ENCODE measurements around the gene RGS9. TPM values are rescaled to one million over a fixed set of nuclear protein-coding genes. Genes with fewer than 3 reads are reported as not detected.
A peak's percentile ranks its signal among the peaks of the same experiment; 100 is the strongest.

Gene RGS9
- total RNA-seq (2016; rRNA removed; fragmentation: Illumina TruSeq; extraction: Trizol) (0.44 and 0.66 TPM in 2 replicates), polyA plus RNA-seq (2011; rRNA removed) (0.43 and 0.74 TPM in 2 replicates), polyA minus RNA-seq (2011; rRNA and poly(A)+ RNA removed; ENCODE audit: low replicate concordance) (0.20 and 0.23 TPM in 2 replicates), Bru-seq, nascent RNA (percentile 2 among the genes with signal in this experiment), BruChase-seq, experiment 1, labeled RNA remaining after a 6-hour chase (percentile 5 among the genes with signal in this experiment), BruChase-seq, experiment 2, labeled RNA remaining after a 2-hour chase (percentile 5 among the genes with signal in this experiment)
- 0.62 and 2.1 TPM in 2 replicates for total RNA-seq (2016; cell fraction: cytosol; rRNA removed; fragmentation: Illumina TruSeq; extraction: Trizol; ENCODE audit: low read depth)
- 0.13 and 0.37 TPM in 2 replicates for total RNA-seq (2016; cell fraction: insoluble cytoplasmic fraction; rRNA removed; fragmentation: Illumina TruSeq; extraction: Trizol)
- 1.5 and 2.3 TPM in 2 replicates for total RNA-seq (2016; cell fraction: membrane; rRNA removed; fragmentation: Illumina TruSeq; extraction: Trizol)
- total RNA-seq (2016; cell fraction: nucleus; rRNA removed; fragmentation: Illumina TruSeq; extraction: Trizol), result not detected in 2 replicates
- 0.22 and 0.24 TPM in 2 replicates for polyA plus RNA-seq (2011; cell fraction: cytosol; rRNA removed)
- 0.06 and 0.10 TPM in 2 replicates for polyA plus RNA-seq (2011; cell fraction: nucleus; rRNA removed)
- 0.47 and 0.65 TPM in 2 replicates for polyA plus RNA-seq (2012)
- 1.7 and 2.2 TPM in 2 replicates for polyA plus RNA-seq (2016; cell fraction: cytosol; fragmentation: Illumina TruSeq; extraction: Trizol; ENCODE audit: low read depth)
- polyA plus RNA-seq (2016; cell fraction: insoluble cytoplasmic fraction; fragmentation: Illumina TruSeq; extraction: Trizol; ENCODE audit: low read depth), result 0.62 and 0.74 TPM in 2 replicates
- 1.2 and 1.8 TPM in 2 replicates for polyA plus RNA-seq (2016; cell fraction: membrane; fragmentation: Illumina TruSeq; extraction: Trizol; ENCODE audit: low read depth)
- polyA plus RNA-seq (2016; cell fraction: nucleus; fragmentation: Illumina TruSeq; extraction: Trizol; ENCODE audit: insufficient read depth, low read depth), result 0.29 and 0.72 TPM in 2 replicates
- not detected in 2 replicates for polyA minus RNA-seq (2011; cell fraction: cytosol; rRNA and poly(A)+ RNA removed)
- 0.13 TPM in 1 of 2 replicates, not detected in the other for polyA minus RNA-seq (2011; cell fraction: nucleus; rRNA and poly(A)+ RNA removed)
- long read RNA-seq, experiment 1, result 0 reads
- long read RNA-seq, experiment 2, result 0 reads

- Histone ChIP-seq H3K4me3 (replicated peaks in 1 of 3; ENCODE audit: insufficient read depth in 1 of 3, low read depth in 2 of 3, low read length in 3 of 3) (peak within 1 kb of the TSS in 1 of 3 experiments; percentile 59; a peak in 1 of 6 replicates), H3K9me3 (ENCODE audit: low read length) (no peaks in the 10 kb centered on the region), H3K4me1 (ENCODE audit: insufficient read depth, low read length) (peaks cover 23% of the 10 kb centered on the region), H2AFZ (ENCODE audit: low read length) (no peak within 1 kb of the TSS), H3K4me2 (ENCODE audit: low read depth, low read length) (peak within 1 kb of the TSS; percentile 71), H3K79me2 (ENCODE audit: insufficient read depth, low read length) (no peaks in the 10 kb centered on the region), H4K20me1 (ENCODE audit: insufficient read depth, low read length) (no peaks in the 10 kb centered on the region), H3K36me3 (replicated peaks in 1 of 2; ENCODE audit: control insufficient read depth in 1 of 2, insufficient read depth in 2 of 2, low read length in 2 of 2) (no peaks in the 10 kb centered on the region), H3K9ac (ENCODE audit: insufficient read depth, low read depth, low read length) (no peak within 1 kb of the TSS), H3K27me3 (ENCODE audit: control insufficient read depth in 1 of 2, insufficient read depth in 2 of 2, low read length in 2 of 2) (peaks cover 0 to 41% of the 10 kb centered on the region in 2 experiments; a peak in 3 of 5 replicates), H3K27ac (ENCODE audit: extremely low read length, insufficient read depth, low read length) (no peak within 1 kb of the TSS)
- no TSS peak for BruUV-seq (replicated peaks)
- POLR2A ChIA-PET, result interaction anchor here (1.0 kb wide), 1 partner anchor 162 kb away, joined by 3 read pairs; no protein-coding TSS in a partner anchor
- ATAC-seq (peak; percentile 97), FAIRE-seq (peak; percentile 21), DNase-seq (ENCODE audit: low spot score) (peak; percentile 52)
- intact Hi-C loops (cut with micrococcal nuclease; ENCODE audit: unreplicated experiment) (no loop called here), in situ Hi-C loops (cut with HindIII; ENCODE audit: extremely low pct_ligation_motif_present, low pct_unique_long_range_greater_than_20kb) (no loop called here)
- 9% methylated on average over 34 of the region's 56 CpGs for WGBS (ENCODE audit: low lambda C conversion rate)
- CTCF ChIA-PET (ENCODE audit: low intra/inter-chr PET ratio, low total read pairs), result no interaction called here
- TF ChIP-seq, protein P1, sequence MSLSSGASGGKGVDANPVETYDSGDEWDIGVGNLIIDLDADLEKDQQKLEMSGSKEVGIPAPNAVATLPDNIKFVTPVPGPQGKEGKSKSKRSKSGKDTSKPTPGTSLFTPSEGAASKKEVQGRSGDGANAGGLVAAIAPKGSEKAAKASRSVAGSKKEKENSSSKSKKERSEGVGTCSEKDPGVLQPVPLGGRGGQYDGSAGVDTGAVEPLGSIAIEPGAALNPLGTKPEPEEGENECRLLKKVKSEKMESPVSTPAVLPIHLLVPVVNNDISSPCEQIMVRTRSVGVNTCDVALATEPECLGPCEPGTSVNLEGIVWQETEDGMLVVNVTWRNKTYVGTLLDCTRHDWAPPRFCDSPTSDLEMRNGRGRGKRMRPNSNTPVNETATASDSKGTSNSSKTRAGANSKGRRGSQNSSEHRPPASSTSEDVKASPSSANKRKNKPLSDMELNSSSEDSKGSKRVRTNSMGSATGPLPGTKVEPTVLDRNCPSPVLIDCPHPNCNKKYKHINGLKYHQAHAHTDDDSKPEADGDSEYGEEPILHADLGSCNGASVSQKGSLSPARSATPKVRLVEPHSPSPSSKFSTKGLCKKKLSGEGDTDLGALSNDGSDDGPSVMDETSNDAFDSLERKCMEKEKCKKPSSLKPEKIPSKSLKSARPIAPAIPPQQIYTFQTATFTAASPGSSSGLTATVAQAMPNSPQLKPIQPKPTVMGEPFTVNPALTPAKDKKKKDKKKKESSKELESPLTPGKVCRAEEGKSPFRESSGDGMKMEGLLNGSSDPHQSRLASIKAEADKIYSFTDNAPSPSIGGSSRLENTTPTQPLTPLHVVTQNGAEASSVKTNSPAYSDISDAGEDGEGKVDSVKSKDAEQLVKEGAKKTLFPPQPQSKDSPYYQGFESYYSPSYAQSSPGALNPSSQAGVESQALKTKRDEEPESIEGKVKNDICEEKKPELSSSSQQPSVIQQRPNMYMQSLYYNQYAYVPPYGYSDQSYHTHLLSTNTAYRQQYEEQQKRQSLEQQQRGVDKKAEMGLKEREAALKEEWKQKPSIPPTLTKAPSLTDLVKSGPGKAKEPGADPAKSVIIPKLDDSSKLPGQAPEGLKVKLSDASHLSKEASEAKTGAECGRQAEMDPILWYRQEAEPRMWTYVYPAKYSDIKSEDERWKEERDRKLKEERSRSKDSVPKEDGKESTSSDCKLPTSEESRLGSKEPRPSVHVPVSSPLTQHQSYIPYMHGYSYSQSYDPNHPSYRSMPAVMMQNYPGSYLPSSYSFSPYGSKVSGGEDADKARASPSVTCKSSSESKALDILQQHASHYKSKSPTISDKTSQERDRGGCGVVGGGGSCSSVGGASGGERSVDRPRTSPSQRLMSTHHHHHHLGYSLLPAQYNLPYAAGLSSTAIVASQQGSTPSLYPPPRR (CRISPR knock-in tag; IDR thresholded peaks at IDR 0.05; ENCODE audit: borderline replicate concordance), result no peak
- no peak for TF ChIP-seq JARID2 (CRISPR knock-in tag; IDR thresholded peaks at IDR 0.05; ENCODE audit: insufficient replicate concordance)
- TF ChIP-seq ZMAT3 (CRISPR knock-in tag; conservative IDR thresholded peaks at IDR 0.05), result no peak
- TF ChIP-seq BCL6 (CRISPR knock-in tag; IDR thresholded peaks at IDR 0.05), result 0 out of 2 replicates have a peak, but pooled peaks have one; percentile 17
- no peak; the same call in 1 of the 2 replicates for TF ChIP-seq ZNF280D (CRISPR knock-in tag; IDR thresholded peaks at IDR 0.05)
- peak; percentile 64 for TF ChIP-seq RXRA (CRISPR knock-in tag; IDR thresholded peaks at IDR 0.05)
- no peak for TF ChIP-seq ZNF562 (CRISPR knock-in tag; IDR thresholded peaks at IDR 0.05; ENCODE audit: borderline replicate concordance)
- peak; percentile 86 for TF ChIP-seq RAD21 (CRISPR knock-in tag; IDR thresholded peaks at IDR 0.05)
- peak; percentile 62; the same call in 1 of the 2 replicates for TF ChIP-seq ERF (CRISPR knock-in tag; IDR thresholded peaks at IDR 0.05)
- peak; percentile 75; the same call in 1 of the 2 replicates for TF ChIP-seq ZNF441 (CRISPR knock-in tag; IDR thresholded peaks at IDR 0.05; ENCODE audit: borderline replicate concordance)
Measured at GRCh38 chr17:65137021-65137939, at the start of gene RGS9. RGS9 (plus strand) TSS chr17:65137370; CDS start chr17:65137541, 171 bp downstream.

Data from HepG2 (cell line).